IPS DF 4.7 (cell line): ENCODE data around the gene PDIA4.
A peak's percentile ranks its signal among the peaks of the same experiment; 100 is the strongest.
"Not testable (repeated sequence)": the region's sequence is repeated elsewhere in the genome, so short reads cannot be mapped to it uniquely, and the experiment has no call there.

Experiments used
- DNase-seq: peaks from one replicate; pipeline ENCODE4 v3.0.0-alpha.2; 2013; ENCODE audit warnings: low spot score; ENCODE audit errors: extremely low read depth

Gene PDIA4

GRCh38 chr7:149003560-149004305, 24.6 kb downstream of the PDIA4 start:
- DNase-seq: no peak

DNA sequence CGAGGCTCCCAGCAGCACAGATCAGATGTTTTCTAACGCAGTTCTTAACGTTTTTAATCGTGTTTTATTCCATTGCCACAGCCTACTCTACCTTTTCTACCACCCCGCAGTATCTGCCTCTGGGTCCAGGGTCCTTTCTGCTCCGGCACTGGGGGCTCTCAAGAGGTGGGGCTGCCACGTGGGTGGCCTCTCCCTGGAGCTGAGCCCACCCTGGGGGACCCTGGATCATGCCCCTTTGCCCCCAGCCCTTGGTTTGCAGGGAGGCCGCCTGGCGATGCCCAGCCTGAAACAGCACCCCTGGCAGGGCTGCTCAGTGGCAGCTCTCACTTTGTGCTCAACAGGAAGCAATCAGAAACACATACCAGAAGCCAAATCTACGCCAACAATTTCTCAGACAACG, 25.3 kb downstream of the PDIA4 start:
- DNase-seq: no peak

GRCh38 chr7:149002604-149003003, 25.7 kb downstream of the PDIA4 start:
- no peak for DNase-seq

- DNase-seq: no peak
Measured at GRCh38 chr7:149001427-149002068, 26.8 kb downstream of the PDIA4 start.

GRCh38 chr7:149000961-149001360, 27.3 kb downstream of the PDIA4 start:
- DNase-seq: no peak

GRCh38 chr7:148999192-148999591, 29.1 kb downstream of the PDIA4 start:
- no peak for DNase-seq

DNA sequence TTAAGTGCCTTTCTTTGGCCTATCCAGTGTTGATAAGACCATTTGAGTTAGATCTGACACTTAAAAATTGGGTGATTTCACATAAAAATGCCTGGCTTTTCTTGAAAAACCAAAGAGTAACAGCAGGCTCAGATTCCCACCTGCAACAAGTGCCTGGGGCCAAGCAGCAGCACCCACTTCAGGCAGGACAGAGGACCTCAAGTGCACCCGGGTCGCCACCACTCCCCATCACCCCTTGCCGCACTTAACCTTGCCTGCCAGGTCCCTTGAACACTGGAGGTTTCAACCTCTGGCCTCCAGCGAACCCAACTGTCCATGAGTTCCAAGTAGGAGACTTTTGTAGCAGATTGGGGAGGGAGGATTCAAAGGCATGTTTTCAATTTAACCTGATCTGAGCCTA, 30.8 kb downstream of the PDIA4 start:
- no peak for DNase-seq

DNA sequence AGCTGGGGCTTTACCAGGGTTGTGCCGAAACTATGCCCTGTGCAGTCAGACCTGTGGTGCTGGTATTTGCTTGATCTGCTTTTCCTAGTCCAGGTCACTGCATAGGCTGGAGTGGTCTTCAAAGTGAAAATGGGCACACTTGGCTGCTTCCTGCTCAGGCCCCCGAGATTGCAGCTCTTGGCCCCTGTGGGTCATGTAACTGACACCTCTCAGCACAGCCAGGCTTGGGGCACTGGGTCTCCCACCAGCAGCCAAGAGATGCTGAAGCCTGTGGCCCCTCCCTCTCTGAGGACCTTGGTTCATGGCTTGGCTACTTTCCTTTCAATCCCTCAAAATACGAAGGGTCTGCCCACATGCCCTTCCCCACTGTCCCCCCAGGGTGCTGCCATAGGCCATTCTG, 33.7 kb downstream of the PDIA4 start:
- DNase-seq: no peak

- no peak for DNase-seq
Measured at GRCh38 chr7:148993193-148993592, 35.1 kb downstream of the PDIA4 start.

GRCh38 chr7:148991536-148991935, 36.8 kb downstream of the PDIA4 start:
- no peak for DNase-seq

DNA sequence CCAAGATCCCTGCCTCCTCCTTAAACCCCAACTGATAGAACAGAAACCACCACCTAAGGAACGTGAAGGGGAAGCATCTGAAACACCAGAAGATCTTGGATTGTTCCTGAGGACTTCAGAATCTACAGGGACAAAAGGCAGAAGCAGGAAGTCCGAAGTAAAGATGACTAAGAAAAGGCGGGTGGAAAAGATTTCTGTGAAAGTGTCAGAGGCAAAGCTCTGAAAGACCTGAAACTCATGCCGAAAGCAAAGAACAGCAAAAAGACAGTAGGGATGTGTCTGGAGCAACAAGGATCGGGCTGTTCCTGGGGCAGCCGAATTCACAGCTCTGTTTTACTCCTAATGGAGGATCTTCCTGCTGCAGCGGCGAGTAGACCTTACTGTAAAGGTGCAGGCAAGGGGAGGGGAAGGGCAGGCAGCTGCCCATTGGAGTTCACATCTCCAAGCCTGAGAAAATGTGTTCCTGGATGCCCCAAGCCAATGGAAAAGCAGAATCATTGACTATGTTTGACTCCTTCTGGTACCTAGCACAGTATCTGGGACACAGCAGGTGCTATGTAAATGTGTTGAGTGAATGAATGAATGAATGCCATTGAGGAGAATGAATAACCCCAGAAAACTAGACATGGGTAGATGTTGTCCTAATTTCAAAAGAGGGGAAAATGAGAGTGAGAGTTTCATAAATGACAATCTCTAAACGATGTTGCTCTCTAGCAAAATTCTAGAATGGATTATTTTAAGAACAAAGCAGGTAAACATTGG, 40.4 kb downstream of the PDIA4 start:
- DNase-seq: no peak

- DNase-seq: peak; percentile 83
Measured at GRCh38 chr7:148987010-148987750, 41.1 kb downstream of the PDIA4 start.

DNA sequence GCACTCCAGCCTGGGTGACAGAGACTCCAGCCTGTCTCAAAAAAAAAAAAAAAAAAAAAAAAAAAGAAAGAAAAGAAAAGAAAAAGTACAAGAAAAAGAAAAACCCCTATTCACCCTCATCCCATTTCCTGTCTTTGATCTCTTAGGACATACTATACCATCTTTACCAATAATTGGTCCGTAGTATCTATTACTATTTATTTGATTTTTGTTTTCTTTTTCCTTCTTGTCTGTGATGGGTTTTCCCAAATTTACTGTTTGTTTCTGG, 41.6 kb downstream of the PDIA4 start:
- no peak for DNase-seq

DNA sequence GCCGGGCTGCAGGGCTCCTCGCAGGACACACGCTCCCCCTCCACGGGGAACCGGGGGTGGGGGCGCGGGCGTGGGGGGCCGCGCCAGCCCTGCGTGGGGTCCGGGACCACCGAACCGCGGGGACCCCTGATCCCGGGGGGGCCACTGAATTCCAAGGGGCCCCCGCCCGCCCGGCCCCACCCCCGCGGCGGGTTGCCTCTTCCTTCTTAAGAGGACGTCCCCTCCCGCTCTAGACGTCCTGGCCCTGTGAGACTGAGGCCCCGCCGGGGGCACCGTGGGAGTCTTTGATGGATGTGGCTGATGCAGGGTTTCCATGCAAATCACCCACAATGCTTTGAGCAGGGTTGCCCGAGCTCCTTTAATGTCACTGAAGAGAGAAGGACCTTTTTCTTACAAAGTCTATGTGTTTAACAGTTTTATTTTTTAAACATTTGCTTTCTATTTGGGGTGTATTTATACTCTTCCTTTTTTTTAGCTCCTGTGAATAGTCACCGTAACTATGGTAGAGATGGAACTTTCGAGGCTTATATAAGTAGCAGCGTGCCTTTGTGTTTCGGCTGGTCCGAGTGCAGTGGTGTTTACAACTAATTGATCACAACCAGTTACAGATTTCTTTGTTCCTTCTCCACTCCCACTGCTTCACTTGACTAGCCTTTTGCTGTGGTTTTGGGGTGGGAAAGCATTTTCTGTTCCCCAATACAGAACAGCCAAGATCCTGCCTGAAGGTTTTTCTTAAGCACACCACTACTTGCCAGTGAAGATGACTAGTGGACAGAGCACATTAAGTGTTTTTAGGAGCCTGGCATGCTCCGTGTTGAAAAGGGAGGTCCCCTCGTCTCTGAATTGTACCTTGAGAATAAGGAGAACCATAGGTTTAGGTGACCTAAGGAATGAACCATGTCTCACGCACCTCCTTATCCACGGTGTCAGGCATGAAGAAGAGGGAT, 44.8 kb downstream of the PDIA4 start:
- DNase-seq: no peak

- DNase-seq: no peak
Measured at GRCh38 chr7:148982654-148983199, 45.6 kb downstream of the PDIA4 start.

- no peak for DNase-seq
Measured at GRCh38 chr7:148979827-148980226, 48.5 kb downstream of the PDIA4 start.

DNA sequence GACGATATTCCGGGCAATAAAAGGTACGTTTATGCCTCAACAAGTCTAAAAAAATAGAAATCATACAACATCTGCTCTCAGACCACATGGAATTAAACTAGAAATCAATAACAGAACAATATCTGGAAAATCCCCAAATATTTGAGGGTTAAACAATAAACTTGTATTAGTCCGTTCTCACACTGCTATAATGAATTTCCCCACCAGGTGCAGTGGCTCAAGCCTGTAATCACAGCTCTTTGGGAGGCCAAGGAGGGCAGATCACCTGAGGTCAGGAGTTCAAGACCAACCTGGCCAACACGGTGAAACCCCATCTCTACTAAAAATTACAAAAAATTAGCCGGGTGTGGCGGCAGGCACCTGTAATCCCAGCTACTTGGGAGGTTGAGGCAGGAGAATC, 49.2 kb downstream of the PDIA4 start:
- DNase-seq: not testable (repeated sequence)

DNA sequence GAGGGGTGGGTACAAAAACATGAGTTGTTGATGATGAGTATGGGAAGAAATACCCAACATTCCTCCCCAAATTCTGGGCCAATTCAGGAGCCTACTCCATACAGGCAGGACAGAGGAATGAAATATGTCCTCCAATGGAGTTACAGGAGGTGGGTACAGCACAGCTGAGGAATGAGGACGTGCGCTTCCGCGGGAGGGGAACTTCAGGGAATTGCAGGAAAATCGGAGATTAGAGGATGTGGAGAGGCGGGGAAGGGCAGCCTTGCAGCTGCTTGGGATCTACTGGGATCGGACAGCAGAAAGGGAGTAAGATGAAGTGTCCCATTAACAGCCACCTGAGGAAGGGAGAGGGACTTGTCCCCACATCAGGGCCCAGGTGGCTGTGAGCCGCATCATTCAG, 50.2 kb downstream of the PDIA4 start:
- DNase-seq: no peak

DNA sequence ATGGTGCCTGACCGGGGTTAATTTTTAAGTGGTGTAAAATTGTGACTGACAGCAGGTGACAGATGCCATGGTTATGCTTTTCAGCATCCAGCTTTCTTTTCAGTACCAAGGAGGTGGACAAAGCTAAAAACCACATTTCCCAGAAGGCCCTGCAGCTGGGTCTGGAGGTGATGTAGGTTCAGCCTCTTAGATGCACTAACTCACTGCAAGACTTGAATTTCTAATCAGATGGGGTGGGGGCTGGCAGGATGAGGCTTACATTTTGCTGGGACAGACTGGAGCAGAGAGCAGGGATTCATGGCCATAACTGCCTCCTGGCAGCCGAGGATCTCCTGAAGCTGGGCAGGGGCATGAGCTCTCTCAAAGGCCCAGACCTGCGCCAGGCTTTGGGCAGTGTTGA, 52.4 kb downstream of the PDIA4 start:
- no peak for DNase-seq

DNA sequence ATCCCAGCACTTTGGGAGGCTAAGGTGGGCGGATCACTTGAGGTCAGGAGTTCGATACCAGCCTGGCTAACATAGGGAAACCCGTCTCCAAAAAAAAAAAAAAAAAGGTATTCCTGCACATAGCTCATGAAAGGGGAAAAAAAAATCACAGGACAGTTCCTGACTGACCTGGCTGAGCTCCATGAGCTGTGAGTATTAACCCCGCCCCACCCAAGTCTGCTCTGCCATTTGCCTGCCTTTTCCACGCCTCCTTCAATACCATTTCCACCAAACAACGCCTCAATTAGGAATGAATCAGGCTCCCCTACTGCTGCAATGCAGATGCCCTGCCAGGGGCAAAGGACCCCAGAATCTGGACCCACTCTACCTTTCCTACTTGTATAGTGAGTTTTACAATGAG, 55.0 kb downstream of the PDIA4 start:
- DNase-seq: no peak

DNA sequence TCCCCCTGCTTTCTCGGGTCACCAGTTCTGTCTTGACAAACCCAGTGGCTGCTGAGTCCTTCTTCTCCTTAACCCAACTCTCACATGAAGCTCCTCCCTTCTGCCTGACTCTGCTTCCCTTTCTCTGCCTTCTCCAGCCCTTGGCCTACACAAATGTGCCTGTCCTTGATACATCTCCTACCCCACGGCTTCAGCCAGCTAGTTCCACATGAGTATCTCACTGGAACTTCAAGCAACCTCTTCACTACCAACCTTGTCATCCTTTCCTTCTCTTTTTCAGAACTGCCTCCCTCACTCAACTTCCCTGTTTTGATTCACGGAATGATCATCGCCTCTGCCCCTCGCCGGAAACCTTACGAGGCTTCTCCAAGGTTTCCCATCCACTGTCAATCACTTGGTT, 55.9 kb downstream of the PDIA4 start:
- DNase-seq: no peak
